Thyroid gland (tissue), 4 donors: Measurements from ENCODE around the gene NDUFS3.

Experiments
- POLR2A ChIP-seq, 2 donors: fragments of 450-650 bp; IDR thresholded peaks; one replicate each; pipeline ENCODE4 v1.6.1; 2017; ENCODE audit warnings: antibody characterized with exemption in 2 of 2, mild to moderate bottlenecking in 2 of 2, moderate library complexity in 1 of 2
- TF ChIP-seq, protein P1 (sequence below), 6 experiments: fragments of 200-600 bp in 3 of 6; fragments of 450-650 bp in 3 of 6; sonication (generic) in 3 of 6; IDR thresholded peaks; one replicate each; pipeline ENCODE4 v1.5.1; 2016 to 2019; ENCODE audit warnings: antibody characterized with exemption in 6 of 6, mild to moderate bottlenecking in 2 of 6, inconsistent platforms in 1 of 6, moderate library complexity in 1 of 6

DNA sequence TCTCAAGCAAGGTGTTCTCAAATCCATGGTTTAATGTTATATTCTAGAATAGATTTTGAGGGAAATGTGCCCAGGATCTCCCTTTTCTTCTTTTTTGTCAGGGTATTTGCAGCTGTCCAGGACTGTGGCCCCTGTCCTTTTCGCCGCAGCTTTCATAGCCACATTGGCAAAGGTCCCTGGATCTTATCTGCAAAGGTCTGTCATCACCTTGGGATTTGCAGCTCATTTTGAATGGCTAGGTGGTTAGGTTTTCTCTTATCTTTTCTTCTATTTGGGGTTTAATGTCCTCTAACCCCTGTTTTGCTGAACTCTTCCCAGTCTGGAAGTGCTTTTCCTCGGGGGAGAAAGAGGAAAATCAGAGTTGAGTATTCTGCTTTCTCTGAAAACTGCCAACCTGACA lies 27.0 kb downstream of the NDUFS3 start:
- TF ChIP-seq, protein P1, sequence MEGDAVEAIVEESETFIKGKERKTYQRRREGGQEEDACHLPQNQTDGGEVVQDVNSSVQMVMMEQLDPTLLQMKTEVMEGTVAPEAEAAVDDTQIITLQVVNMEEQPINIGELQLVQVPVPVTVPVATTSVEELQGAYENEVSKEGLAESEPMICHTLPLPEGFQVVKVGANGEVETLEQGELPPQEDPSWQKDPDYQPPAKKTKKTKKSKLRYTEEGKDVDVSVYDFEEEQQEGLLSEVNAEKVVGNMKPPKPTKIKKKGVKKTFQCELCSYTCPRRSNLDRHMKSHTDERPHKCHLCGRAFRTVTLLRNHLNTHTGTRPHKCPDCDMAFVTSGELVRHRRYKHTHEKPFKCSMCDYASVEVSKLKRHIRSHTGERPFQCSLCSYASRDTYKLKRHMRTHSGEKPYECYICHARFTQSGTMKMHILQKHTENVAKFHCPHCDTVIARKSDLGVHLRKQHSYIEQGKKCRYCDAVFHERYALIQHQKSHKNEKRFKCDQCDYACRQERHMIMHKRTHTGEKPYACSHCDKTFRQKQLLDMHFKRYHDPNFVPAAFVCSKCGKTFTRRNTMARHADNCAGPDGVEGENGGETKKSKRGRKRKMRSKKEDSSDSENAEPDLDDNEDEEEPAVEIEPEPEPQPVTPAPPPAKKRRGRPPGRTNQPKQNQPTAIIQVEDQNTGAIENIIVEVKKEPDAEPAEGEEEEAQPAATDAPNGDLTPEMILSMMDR (IDR thresholded peaks at IDR 0.05) = no peak
- TF ChIP-seq POLR2A (IDR thresholded peaks at IDR 0.05) = no peak
